Pancreas (tissue), 10 donors: ENCODE results near the gene F7. TPM values are rescaled to one million over a fixed set of nuclear protein-coding genes. Genes with fewer than 3 reads are reported as not detected.

Experiments used
- ATAC-seq, 4 donors: fragments of 200-7000 bp; cut with Tn5 transposase; one replicate each; pipeline versions ENCODE4 v1.8.0 to v1.9.1; 2020; ENCODE audit warnings: mild to moderate bottlenecking in 4 of 4, moderate library complexity in 4 of 4
- DNase-seq, 6 donors: peaks; one replicate each; pipeline ENCODE4 v3.0.0-alpha.2; 2020
- FAIRE-seq: peaks from 2 replicates; lab custom pipeline; 2012; peaks lifted over from hg19 to GRCh38; lab: Jason Lieb, UNC
- H3K27ac ChIP-seq, 4 donors: fragments of 200-600 bp; sonication (generic); 1 replicate in 3 of 4; 2 replicates in 1 of 4; pipeline versions ENCODE4 v1.5.0 to v1.8.0; 2020
- H3K27me3 ChIP-seq, 4 donors: fragments of 200-600 bp; one replicate each; pipeline ENCODE4 v1.8.0; 2021
- H3K36me3 ChIP-seq, 3 donors: fragments of 200-600 bp; sonication (generic) in 1 of 3; one replicate each; pipeline versions ENCODE4 v1.5.0 to v1.8.0; 2020 to 2021
- H3K4me1 ChIP-seq, 3 donors: fragments of 200-600 bp; one replicate each; pipeline ENCODE4 v1.8.0; 2021
- H3K4me3 ChIP-seq, 4 donors: fragments of 200-600 bp; sonication (generic) in 2 of 4; one replicate each; pipeline versions ENCODE4 v1.5.0 to v1.8.0; 2020 to 2021
- H3K9me3 ChIP-seq, 4 donors: fragments of 200-600 bp; one replicate each; pipeline ENCODE4 v1.8.0; 2021
- WGBS, 2 donors: extraction: QIAGEN DNeasy Blood & Tissue Kit; methylation state at CpG; one replicate each; pipeline ENCODE4 v1.1.7; 2013; 5-methylcytosine and 5-hydroxymethylcytosine counted together
- intact Hi-C, 3 donors: fragments of 100-400 bp; cut with DNase I; formaldehyde crosslinking; loops; one replicate each; pipeline versions ENCODE4 v1.11.1 to v1.14.2; 2022
- polyA plus RNA-seq, 2 donors: library from polyadenylated mRNA; stranded (reverse); fragments of 200-250 nt; gene quantifications; one replicate each; pipeline ENCODE4 v1.2.3, GENCODE V29; 2013
- total RNA-seq, 6 donors: library from RNA; stranded (reverse); fragmentation: NEBNext Ultra II Directional in 4 of 6; extraction: Animal tissue kit (Norgen Biotek cat#: 25700) in 4 of 6; gene quantifications; one replicate each; pipeline versions ENCODE4 v1.2.1 to v1.2.4, GENCODE V29; 2021 to 2023
- TF ChIP-seq, protein P1 (sequence below), 4 donors: fragments of 200-600 bp; sonication (generic) in 3 of 4; IDR thresholded peaks; one replicate each; pipeline versions ENCODE4 v1.5.0 to v1.8.0; 2021; ENCODE audit warnings: antibody characterized with exemption in 4 of 4
- donor health status: healthy with polysubstance abuse.
- donor health status: DM: no; HTN: no; CAD: no; lungs with moderate emphysema.
- donor health status: DM: no; HTN: no; CAD: no.
- donor health status: control.
- donor health status: control.
- donor health status: Bipolar disorder and iron deficiency.
- donor health status: DM: yes; HTN: yes; CAD: no.
- donor health status: DM: no; HTN: no; CAD: no.
- donor health status: DM: no; HTN: no; CAD: no.
- donor health status: DM: yes; HTN: yes; CAD: no.

The F7 gene
- total and polyA plus RNA-seq, 8 donors: 0.13 to 0.96 (median 0.23) TPM; not detected in 2

DNA sequence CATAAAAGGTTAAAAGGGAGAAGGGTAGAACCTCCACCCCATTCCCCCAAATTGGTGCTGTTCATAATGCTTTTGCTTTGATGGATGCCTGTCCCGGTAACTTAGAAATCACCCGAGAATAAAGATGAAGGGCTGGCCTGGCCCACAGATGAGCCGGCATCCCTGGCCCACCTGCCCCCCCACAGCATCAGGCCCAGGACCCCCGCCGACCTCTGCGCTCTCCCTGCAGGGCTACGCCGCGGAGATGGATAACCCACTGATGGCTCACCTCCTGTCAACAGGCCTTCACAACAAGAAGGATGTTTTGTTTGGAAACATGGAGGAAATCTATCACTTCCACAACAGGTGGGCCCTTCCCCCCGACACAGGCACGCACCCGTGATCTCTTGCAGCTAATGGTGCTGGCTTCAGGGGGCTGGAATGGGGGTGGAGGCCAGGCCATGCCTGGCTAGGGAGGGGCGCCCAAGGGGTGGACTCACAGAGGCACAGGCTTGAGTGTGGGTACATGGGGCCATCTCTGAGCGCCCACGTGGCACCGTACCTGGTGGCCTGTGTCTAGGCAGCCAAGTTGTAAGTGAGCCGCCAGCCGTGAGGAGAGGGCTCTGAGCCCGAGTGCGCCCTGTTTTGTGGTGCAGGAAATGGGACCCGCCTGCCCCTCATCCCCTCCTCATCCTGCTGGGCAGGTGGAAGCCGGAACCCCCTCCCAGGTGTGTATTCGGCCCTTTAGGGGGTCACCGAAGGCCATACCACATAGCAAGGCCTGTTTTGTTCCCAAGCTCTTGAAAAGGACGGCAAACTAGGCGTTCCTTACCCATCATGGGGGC, 23.2 kb upstream of the F7 start:
- Histone ChIP-seq H3K4me1 (no peaks in the 10 kb centered on the region), H3K27me3 (no peaks in the 10 kb centered on the region), H3K27ac (no peak overlapping the region), H3K36me3 (peaks cover 0 to 9% (median 2%) of the 10 kb centered on the region in 3 donors), H3K9me3 (no peaks in the 10 kb centered on the region), H3K4me3 (no peak overlapping the region)
- ATAC-seq: no peak
- TF ChIP-seq, protein P1, sequence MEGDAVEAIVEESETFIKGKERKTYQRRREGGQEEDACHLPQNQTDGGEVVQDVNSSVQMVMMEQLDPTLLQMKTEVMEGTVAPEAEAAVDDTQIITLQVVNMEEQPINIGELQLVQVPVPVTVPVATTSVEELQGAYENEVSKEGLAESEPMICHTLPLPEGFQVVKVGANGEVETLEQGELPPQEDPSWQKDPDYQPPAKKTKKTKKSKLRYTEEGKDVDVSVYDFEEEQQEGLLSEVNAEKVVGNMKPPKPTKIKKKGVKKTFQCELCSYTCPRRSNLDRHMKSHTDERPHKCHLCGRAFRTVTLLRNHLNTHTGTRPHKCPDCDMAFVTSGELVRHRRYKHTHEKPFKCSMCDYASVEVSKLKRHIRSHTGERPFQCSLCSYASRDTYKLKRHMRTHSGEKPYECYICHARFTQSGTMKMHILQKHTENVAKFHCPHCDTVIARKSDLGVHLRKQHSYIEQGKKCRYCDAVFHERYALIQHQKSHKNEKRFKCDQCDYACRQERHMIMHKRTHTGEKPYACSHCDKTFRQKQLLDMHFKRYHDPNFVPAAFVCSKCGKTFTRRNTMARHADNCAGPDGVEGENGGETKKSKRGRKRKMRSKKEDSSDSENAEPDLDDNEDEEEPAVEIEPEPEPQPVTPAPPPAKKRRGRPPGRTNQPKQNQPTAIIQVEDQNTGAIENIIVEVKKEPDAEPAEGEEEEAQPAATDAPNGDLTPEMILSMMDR (IDR thresholded peaks at IDR 0.05): no peak
- WGBS, 2 donors: 85 to 88% methylated on average over 26 of the region's 26 CpGs
- FAIRE-seq: no peak
- intact Hi-C loops: no loop called here
- peak in 2 of 6 donors; percentile 9 to 54 for DNase-seq

DNA sequence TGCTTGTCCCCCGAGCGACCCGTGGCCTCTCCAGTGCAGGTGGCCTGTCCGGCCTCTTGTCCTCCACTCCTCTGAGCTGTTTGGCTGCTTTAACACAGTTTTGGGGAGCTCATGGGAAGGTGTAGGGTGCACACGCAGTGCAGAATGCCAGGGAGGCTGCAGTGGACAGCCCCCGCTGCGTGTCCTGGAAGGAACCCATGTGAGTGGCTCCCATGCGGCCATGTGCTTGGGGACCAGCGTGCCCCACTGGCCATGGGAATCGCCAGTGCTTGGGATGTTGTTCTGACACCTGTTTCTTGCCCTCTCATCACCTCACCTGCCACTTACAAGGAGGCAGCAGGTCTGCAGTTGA, 22.6 kb upstream of the F7 start:
- TF ChIP-seq, protein P1 (IDR thresholded peaks at IDR 0.05): no peak
- DNase-seq (peak in 1 of 6 donors; percentile 33), ATAC-seq (no peak), FAIRE-seq (no peak)
- no peaks in the 10 kb centered on the region for H3K27me3 ChIP-seq
- intact Hi-C loops: no loop called here
- WGBS, 2 donors: 91% methylated on average over 10 of the region's 10 CpGs
- H3K4me3 ChIP-seq: no peak overlapping the region
- no peaks in the 10 kb centered on the region for H3K9me3 ChIP-seq
- H3K27ac ChIP-seq: no peak overlapping the region
- H3K36me3 ChIP-seq: peaks cover 0 to 11% (median 0%) of the 10 kb centered on the region in 3 donors
- H3K4me1 ChIP-seq: no peaks in the 10 kb centered on the region

DNA sequence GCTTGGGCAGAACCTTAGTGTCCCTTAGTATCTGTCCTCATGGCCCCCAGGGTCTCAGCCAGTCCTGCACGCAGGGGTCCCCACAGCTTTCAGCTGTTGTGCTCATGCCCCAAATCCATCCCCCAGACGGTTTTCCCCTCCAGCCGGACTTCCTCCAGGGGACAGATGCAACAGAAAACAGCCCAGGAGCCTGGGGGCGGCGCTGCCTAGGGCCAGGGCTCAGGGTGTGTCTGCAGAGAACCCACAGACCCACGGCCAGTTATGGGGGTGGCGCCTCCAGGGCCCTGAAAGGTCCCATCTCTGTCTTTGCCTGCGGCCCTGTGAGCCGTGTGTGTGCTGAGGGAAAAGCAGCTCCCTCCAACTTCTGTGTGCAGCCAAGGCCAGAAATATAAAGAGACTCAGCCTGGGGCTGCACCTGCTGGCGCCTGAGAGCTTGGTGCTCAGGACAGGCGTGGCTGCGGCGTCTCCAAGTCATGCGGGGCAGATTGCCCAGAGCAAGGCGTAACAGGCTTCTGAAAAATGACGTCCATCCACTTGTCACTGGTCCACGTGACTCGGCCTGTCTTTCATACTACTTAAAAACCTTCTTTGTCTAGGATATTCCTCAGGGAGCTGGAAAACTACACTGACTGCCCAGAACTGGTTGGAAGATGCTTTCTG, 22.1 kb upstream of the F7 start:
- 83 to 87% methylated on average over 18 of the region's 18 CpGs for WGBS, 2 donors
- Histone ChIP-seq H3K27ac (no peak overlapping the region), H3K4me1 (no peaks in the 10 kb centered on the region), H3K27me3 (no peaks in the 10 kb centered on the region), H3K36me3 (peaks cover 0 to 16% (median 0%) of the 10 kb centered on the region in 3 donors), H3K4me3 (no peak overlapping the region), H3K9me3 (no peaks in the 10 kb centered on the region)
- TF ChIP-seq, protein P1 (IDR thresholded peaks at IDR 0.05): no peak
- DNase-seq: peak in 1 of 6 donors; percentile 50
- peak in 1 of 4 donors; percentile 17 for ATAC-seq
- intact Hi-C loops: no loop called here
- FAIRE-seq: no peak

DNA sequence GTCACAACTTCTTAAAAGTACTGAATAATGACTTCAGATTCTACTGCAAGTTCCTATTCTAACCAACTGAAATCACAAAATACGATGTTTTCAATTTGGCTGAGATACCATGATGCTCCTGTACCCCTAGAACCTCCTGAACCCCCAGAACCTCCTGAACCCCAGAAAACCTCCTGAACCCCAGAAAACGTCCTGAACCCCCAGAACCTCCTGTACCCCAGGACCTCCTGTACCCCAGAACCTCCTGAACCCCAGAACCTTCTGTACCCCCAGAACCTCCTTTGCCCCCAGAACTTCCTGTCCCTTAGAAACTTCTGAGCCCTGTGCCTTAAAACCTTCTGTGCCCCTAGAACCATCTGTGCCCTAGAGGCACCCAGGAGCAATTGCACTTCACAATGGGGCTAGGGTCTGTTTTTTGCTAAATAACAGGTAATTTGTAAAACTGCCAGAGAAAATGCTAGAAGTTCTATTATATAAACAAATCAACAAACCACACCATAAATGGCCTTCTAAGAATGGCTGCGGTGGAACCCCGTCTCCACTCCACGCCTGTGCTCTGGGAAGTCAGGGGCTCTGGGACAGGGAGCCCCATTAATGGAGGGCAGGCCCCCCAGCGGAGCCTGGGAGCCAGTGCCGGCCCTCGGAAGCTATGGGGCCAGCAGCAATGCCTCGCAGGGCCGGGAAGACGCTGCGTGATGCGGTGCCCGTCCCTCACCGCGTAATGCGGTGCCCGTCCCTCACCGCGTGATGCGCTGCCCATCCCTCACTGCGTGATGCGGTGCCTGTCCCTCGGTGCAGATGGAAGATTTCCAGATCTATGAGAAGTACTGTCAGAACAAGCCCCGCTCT, 21.3 kb upstream of the F7 start:
- Histone ChIP-seq H3K27me3 (no peaks in the 10 kb centered on the region), H3K4me3 (no peak overlapping the region), H3K4me1 (no peaks in the 10 kb centered on the region), H3K27ac (no peak overlapping the region), H3K36me3 (peaks cover 0 to 20% (median 0%) of the 10 kb centered on the region in 3 donors), H3K9me3 (no peaks in the 10 kb centered on the region)
- TF ChIP-seq, protein P1 (IDR thresholded peaks at IDR 0.05): no peak
- FAIRE-seq (no peak), ATAC-seq (no peak), DNase-seq (peak in 1 of 6 donors; percentile 36)
- WGBS, 2 donors: 94 to 96% methylated on average over 25 of the region's 25 CpGs
- intact Hi-C loops: no loop called here
